HepG2 (cell line): Measurements from ENCODE around the gene ABCC8. TPM values are rescaled to one million over a fixed set of nuclear protein-coding genes. Genes with fewer than 3 reads are reported as not detected.

Source experiments
- CSRNP2 ChIP-seq: sonication (generic); formaldehyde crosslinking; conservative IDR thresholded peaks from 2 replicates; pipeline ENCODE4 v1.8.0; 2022; ENCODE audit warnings: low read depth, missing genetic modification reagents
- DNMT3B ChIP-seq: conservative IDR thresholded peaks from 2 replicates; pipeline ENCODE4 v1.6.1; 2016; ENCODE audit warnings: missing biosample characterization, control low read depth
- DR1 ChIP-seq: sonication (generic); formaldehyde crosslinking; IDR thresholded peaks from 2 replicates; pipeline ENCODE4 v1.8.0; 2021; ENCODE audit warnings: mild to moderate bottlenecking, missing genetic modification reagents, inconsistent platforms
- MBD4 ChIP-seq: IDR thresholded peaks from 2 replicates; pipeline ENCODE4 v1.6.1; 2012; ENCODE audit warnings: low read length, inconsistent platforms, borderline replicate concordance
- PHF8 ChIP-seq: sonication (generic); formaldehyde crosslinking; IDR thresholded peaks from 2 replicates; pipeline ENCODE4 v1.5.0; 2020; ENCODE audit warnings: missing genetic modification reagents
- PRPF4 ChIP-seq: fragments of 200-400 bp; formaldehyde crosslinking; IDR thresholded peaks from 2 replicates; pipeline ENCODE4 v1.6.1; 2016; ENCODE audit warnings: low read length, low read depth; ENCODE audit not compliant: poor library complexity, severe bottlenecking
- REXO4 ChIP-seq: sonication (generic); formaldehyde crosslinking; IDR thresholded peaks from 2 replicates; pipeline ENCODE4 v1.8.0; 2022; ENCODE audit warnings: missing genetic modification reagents, mild to moderate bottlenecking, borderline replicate concordance
- STAG1 ChIP-seq: sonication (generic); formaldehyde crosslinking; IDR thresholded peaks from 2 replicates; pipeline ENCODE4 v1.4.0; 2020; ENCODE audit warnings: missing genetic modification reagents
- ZBTB42 ChIP-seq: sonication (generic); formaldehyde crosslinking; IDR thresholded peaks from 2 replicates; pipeline ENCODE4 v1.5.0; 2020; ENCODE audit warnings: mild to moderate bottlenecking, missing genetic modification reagents
- ZBTB8A ChIP-seq: sonication (generic); formaldehyde crosslinking; IDR thresholded peaks from 2 replicates; pipeline ENCODE4 v1.4.0; 2020; ENCODE audit warnings: mild to moderate bottlenecking, low read depth, missing genetic modification reagents, borderline replicate concordance
- ZC3H13 ChIP-seq: sonication (generic); formaldehyde crosslinking; IDR thresholded peaks from 2 replicates; pipeline ENCODE4 v1.8.1; 2023; ENCODE audit warnings: mild to moderate bottlenecking, missing genetic modification reagents, moderate library complexity
- ZNF143 ChIP-seq: sonication (generic); formaldehyde crosslinking; IDR thresholded peaks from 2 replicates; pipeline ENCODE4 v1.4.0; 2020; ENCODE audit warnings: missing genetic modification reagents
- ZNF281 ChIP-seq: sonication (generic); formaldehyde crosslinking; IDR thresholded peaks from 2 replicates; pipeline ENCODE4 v1.4.0; 2020; ENCODE audit warnings: missing genetic modification reagents, borderline replicate concordance
- ZNF780A ChIP-seq: sonication (generic); formaldehyde crosslinking; IDR thresholded peaks from 2 replicates; pipeline ENCODE4 v1.8.0; 2022; ENCODE audit warnings: mild to moderate bottlenecking, missing genetic modification reagents, moderate library complexity
- ZSCAN29 ChIP-seq: sonication (generic); formaldehyde crosslinking; conservative IDR thresholded peaks from 2 replicates; pipeline ENCODE4 v1.4.0; 2020; ENCODE audit warnings: mild to moderate bottlenecking, missing genetic modification reagents
- polyA plus RNA-seq, 8 experiments: library from polyadenylated mRNA; depleted of rRNA in 3 of 8; stranded (reverse) in 7 of 8; unstranded in 1 of 8; fragments of >200 nt; fragmentation: Illumina TruSeq in 4 of 8; extraction: Trizol in 4 of 8; gene quantifications; 2 replicates each; pipeline versions ENCODE4 v1.2.1 to v1.2.3, GENCODE V29; 2011 to 2016; ENCODE audit warnings: low read depth in 4 of 8, missing spikeins in 1 of 8, mixed read lengths in 1 of 8; ENCODE audit not compliant: insufficient read depth in 1 of 8
- total RNA-seq, 5 experiments: library from RNA; depleted of rRNA; stranded (reverse); fragments of >200 nt; fragmentation: Illumina TruSeq; extraction: Trizol; gene quantifications; 2 replicates each; pipeline ENCODE4 v1.2.3, GENCODE V29; 2016; ENCODE audit warnings: low read depth in 1 of 5
- TF ChIP-seq, protein P1 (sequence below): sonication (generic); formaldehyde crosslinking; IDR thresholded peaks from 2 replicates; pipeline ENCODE4 v1.4.0; 2020; ENCODE audit warnings: missing genetic modification reagents, borderline replicate concordance
- TF ChIP-seq, protein P2 (sequence below): sonication (generic); formaldehyde crosslinking; IDR thresholded peaks from 2 replicates; pipeline ENCODE4 v1.4.0; 2020; ENCODE audit warnings: mild to moderate bottlenecking, missing genetic modification reagents

ABCC8 gene
- total and polyA plus RNA-seq, 2 of the 13 experiments (the other 11 are each of a cell fraction or from before 2014, with no cell fraction given): not detected

DNA sequence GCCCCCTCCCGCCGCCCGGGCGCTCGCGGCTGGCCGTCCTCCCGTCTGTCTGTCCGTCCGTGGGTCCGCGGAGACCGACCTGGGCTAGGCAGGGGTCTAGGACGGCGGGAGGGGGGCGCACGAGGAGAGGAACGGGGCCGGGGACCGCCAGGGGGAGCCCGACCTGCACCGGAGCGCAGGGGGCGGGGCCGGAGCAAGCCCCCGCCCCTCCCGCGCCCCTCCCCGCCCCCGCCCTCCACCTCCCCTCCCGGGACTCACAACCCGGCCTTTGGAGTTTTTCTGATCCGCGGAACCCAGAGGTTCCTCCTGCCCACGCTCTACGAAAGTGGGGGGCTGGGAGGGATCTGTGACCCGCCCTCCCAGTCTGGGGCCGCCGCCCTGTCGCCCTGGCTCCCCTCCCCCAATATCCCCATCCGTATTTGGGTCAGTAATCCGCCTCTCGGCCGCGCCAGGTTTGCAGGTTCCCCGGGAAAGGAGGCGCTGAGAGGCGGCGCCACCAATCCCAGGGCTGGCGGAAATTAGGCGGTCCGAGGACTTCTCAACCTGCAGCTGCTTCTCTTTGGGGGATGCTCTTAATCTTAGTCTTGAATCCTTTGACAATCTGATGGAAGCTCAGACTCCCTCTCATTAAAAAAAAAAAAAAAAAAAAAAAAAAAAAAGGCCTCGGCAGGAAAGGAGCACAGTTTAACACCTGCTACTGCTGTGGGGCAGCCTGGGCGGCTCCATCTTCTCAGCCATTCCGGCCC, 87.3 kb downstream of the ABCC8 start (continued):
- no peak for TF ChIP-seq ZSCAN29
- no peak for TF ChIP-seq ZNF143
- TF ChIP-seq, protein P1, sequence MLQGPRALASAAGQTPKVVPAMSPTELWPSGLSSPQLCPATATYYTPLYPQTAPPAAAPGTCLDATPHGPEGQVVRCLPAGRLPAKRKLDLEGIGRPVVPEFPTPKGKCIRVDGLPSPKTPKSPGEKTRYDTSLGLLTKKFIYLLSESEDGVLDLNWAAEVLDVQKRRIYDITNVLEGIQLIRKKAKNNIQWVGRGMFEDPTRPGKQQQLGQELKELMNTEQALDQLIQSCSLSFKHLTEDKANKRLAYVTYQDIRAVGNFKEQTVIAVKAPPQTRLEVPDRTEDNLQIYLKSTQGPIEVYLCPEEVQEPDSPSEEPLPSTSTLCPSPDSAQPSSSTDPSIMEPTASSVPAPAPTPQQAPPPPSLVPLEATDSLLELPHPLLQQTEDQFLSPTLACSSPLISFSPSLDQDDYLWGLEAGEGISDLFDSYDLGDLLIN (CRISPR knock-in tag): no peak
- TF ChIP-seq PHF8 (CRISPR knock-in tag): peak; percentile 57
- no peak for TF ChIP-seq STAG1 (CRISPR knock-in tag)
- no peak for TF ChIP-seq MBD4
- no peak for TF ChIP-seq REXO4
- TF ChIP-seq, protein P2, sequence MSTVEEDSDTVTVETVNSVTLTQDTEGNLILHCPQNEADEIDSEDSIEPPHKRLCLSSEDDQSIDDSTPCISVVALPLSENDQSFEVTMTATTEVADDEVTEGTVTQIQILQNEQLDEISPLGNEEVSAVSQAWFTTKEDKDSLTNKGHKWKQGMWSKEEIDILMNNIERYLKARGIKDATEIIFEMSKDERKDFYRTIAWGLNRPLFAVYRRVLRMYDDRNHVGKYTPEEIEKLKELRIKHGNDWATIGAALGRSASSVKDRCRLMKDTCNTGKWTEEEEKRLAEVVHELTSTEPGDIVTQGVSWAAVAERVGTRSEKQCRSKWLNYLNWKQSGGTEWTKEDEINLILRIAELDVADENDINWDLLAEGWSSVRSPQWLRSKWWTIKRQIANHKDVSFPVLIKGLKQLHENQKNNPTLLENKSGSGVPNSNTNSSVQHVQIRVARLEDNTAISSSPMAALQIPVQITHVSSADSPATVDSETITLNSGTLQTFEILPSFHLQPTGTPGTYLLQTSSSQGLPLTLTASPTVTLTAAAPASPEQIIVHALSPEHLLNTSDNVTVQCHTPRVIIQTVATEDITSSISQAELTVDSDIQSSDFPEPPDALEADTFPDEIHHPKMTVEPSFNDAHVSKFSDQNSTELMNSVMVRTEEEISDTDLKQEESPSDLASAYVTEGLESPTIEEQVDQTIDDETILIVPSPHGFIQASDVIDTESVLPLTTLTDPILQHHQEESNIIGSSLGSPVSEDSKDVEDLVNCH (CRISPR knock-in tag): no peak
- TF ChIP-seq CSRNP2: no peak
- TF ChIP-seq ZNF780A (CRISPR knock-in tag): no peak
- no peak for TF ChIP-seq DNMT3B
- no peak for TF ChIP-seq DR1 (CRISPR knock-in tag)
- peak; percentile 95 for TF ChIP-seq ZNF281 (CRISPR knock-in tag)
- no peak for TF ChIP-seq ZC3H13 (CRISPR knock-in tag)
- peak; percentile 75 for TF ChIP-seq PRPF4
- no peak for TF ChIP-seq ZBTB8A (CRISPR knock-in tag)
- no peak for TF ChIP-seq ZBTB42 (CRISPR knock-in tag)
